Measurements from ENCODE around the gene CA10. TPM values are rescaled to one million over a fixed set of nuclear protein-coding genes. Genes with fewer than 3 reads are reported as not detected.

The CA10 gene
- total and polyA plus RNA-seq, 2 donors (not counting 1 experiment from before 2014, with no cell fraction given): not detected

- Histone ChIP-seq H3K36me3 (ENCODE audit: control insufficient read depth, insufficient read depth, low read length) (no peaks in the 10 kb centered on the region), H3K4me3 (replicated peaks in 1 of 4; ENCODE audit: control extremely low read depth in 1 of 4, insufficient read depth in 1 of 4, low read depth in 3 of 4, low read length in 4 of 4) (no peak overlapping the region), H3K27me3 (ENCODE audit: control insufficient read depth, insufficient read depth, low read length) (no peaks in the 10 kb centered on the region), H3K9me3 (ENCODE audit: control insufficient read depth, insufficient read depth, low read depth, low read length) (no peaks in the 10 kb centered on the region), H3K4me1 (ENCODE audit: control insufficient read depth, extremely low read depth, insufficient read depth, low read length) (no peaks in the 10 kb centered on the region), H3K27ac (ENCODE audit: insufficient read depth, low read length) (no peak overlapping the region), H3K4me2 (ENCODE audit: extremely low read depth, insufficient read depth, low read length) (no peak overlapping the region), H2AFZ (ENCODE audit: low read length) (no peak overlapping the region), H4K20me1 (ENCODE audit: control insufficient read depth, extremely low read depth, insufficient read depth, low read length) (no peaks in the 10 kb centered on the region), H3K79me2 (ENCODE audit: control insufficient read depth, insufficient read depth, low read length) (no peaks in the 10 kb centered on the region), H3K9ac (ENCODE audit: insufficient read depth, low read length) (no peak overlapping the region)
- TF ChIP-seq CTCF (conservative IDR thresholded peaks at IDR 0.05 in 1 of 2, IDR thresholded peaks at IDR 0.05 in 1 of 2; ENCODE audit: low read depth in 1 of 2, low read length in 2 of 2): no peak
- no peak for TF ChIP-seq EZH2 (IDR thresholded peaks at IDR 0.05; ENCODE audit: low read length, missing control alignments)
- DNase-seq (ENCODE audit: low read depth in 2 of 2): no peak
Observed at GRCh38 chr17:52150935-52151334, 7.6 kb downstream of the CA10 start.

GRCh38 chr17:52149626-52150025, 8.9 kb downstream of the CA10 start:
- no peak overlapping the region for H3K27ac ChIP-seq (ENCODE audit: insufficient read depth, low read length)
- no peaks in the 10 kb centered on the region for H3K27me3 ChIP-seq (ENCODE audit: control insufficient read depth, insufficient read depth, low read length)
- TF ChIP-seq EZH2 (IDR thresholded peaks at IDR 0.05; ENCODE audit: low read length, missing control alignments): no peak
- TF ChIP-seq CTCF (conservative IDR thresholded peaks at IDR 0.05 in 1 of 2, IDR thresholded peaks at IDR 0.05 in 1 of 2; ENCODE audit: low read depth in 1 of 2, low read length in 2 of 2): no peak
- H3K79me2 ChIP-seq (ENCODE audit: control insufficient read depth, insufficient read depth, low read length): no peaks in the 10 kb centered on the region
- H3K9ac ChIP-seq (ENCODE audit: insufficient read depth, low read length): no peak overlapping the region
- H2AFZ ChIP-seq (ENCODE audit: low read length): no peak overlapping the region
- no peaks in the 10 kb centered on the region for H3K36me3 ChIP-seq (ENCODE audit: control insufficient read depth, insufficient read depth, low read length)
- no peak for DNase-seq (ENCODE audit: low read depth in 2 of 2)
- no peak overlapping the region for H3K4me3 ChIP-seq (replicated peaks in 1 of 4; ENCODE audit: control extremely low read depth in 1 of 4, insufficient read depth in 1 of 4, low read depth in 3 of 4, low read length in 4 of 4)
- H3K4me2 ChIP-seq (ENCODE audit: extremely low read depth, insufficient read depth, low read length): no peak overlapping the region
- no peaks in the 10 kb centered on the region for H4K20me1 ChIP-seq (ENCODE audit: control insufficient read depth, extremely low read depth, insufficient read depth, low read length)
- H3K4me1 ChIP-seq (ENCODE audit: control insufficient read depth, extremely low read depth, insufficient read depth, low read length): no peaks in the 10 kb centered on the region
- no peaks in the 10 kb centered on the region for H3K9me3 ChIP-seq (ENCODE audit: control insufficient read depth, insufficient read depth, low read depth, low read length)

GRCh38 chr17:52148969-52149351, 9.6 kb downstream of the CA10 start:
- no peaks in the 10 kb centered on the region for H3K79me2 ChIP-seq (ENCODE audit: control insufficient read depth, insufficient read depth, low read length)
- H3K4me1 ChIP-seq (ENCODE audit: control insufficient read depth, extremely low read depth, insufficient read depth, low read length): no peaks in the 10 kb centered on the region
- H3K36me3 ChIP-seq (ENCODE audit: control insufficient read depth, insufficient read depth, low read length): no peaks in the 10 kb centered on the region
- H3K4me3 ChIP-seq (replicated peaks in 1 of 4; ENCODE audit: control extremely low read depth in 1 of 4, insufficient read depth in 1 of 4, low read depth in 3 of 4, low read length in 4 of 4): no peak overlapping the region
- no peak overlapping the region for H3K9ac ChIP-seq (ENCODE audit: insufficient read depth, low read length)
- H4K20me1 ChIP-seq (ENCODE audit: control insufficient read depth, extremely low read depth, insufficient read depth, low read length): no peaks in the 10 kb centered on the region
- H3K4me2 ChIP-seq (ENCODE audit: extremely low read depth, insufficient read depth, low read length): no peak overlapping the region
- H3K27me3 ChIP-seq (ENCODE audit: control insufficient read depth, insufficient read depth, low read length): no peaks in the 10 kb centered on the region
- no peak overlapping the region for H3K27ac ChIP-seq (ENCODE audit: insufficient read depth, low read length)
- H2AFZ ChIP-seq (ENCODE audit: low read length): no peak overlapping the region
- TF ChIP-seq CTCF (conservative IDR thresholded peaks at IDR 0.05 in 1 of 2, IDR thresholded peaks at IDR 0.05 in 1 of 2; ENCODE audit: low read depth in 1 of 2, low read length in 2 of 2) (no peak), EZH2 (IDR thresholded peaks at IDR 0.05; ENCODE audit: low read length, missing control alignments) (no peak)
- DNase-seq (ENCODE audit: low read depth in 2 of 2): peak in 1 of 2 donors; percentile 11
- no peaks in the 10 kb centered on the region for H3K9me3 ChIP-seq (ENCODE audit: control insufficient read depth, insufficient read depth, low read depth, low read length)
